K562 (cell line): Measurements from ENCODE around the gene ZBTB7A. TPM values are rescaled to one million over a fixed set of nuclear protein-coding genes. Genes with fewer than 3 reads are reported as not detected.

ENCODE experiments used
- ATAC-seq: fragments of 200-7000 bp; cut with Tn5 transposase; 3 replicates; pipeline ENCODE4 v1.9.1; 2020; ENCODE audit warnings: moderate library complexity
- BruUV-seq: library from RNA; stranded (reverse); fragments of 400-500 nt; replicated peaks from 2 replicates; lab custom pipeline; 2021; lab: Mats Ljungman, UMichigan
- CTCF ChIA-PET: fragments of 300-600 bp; formaldehyde crosslinking; extraction: SDS; loops from one replicate; lab custom pipeline; 2021; ENCODE audit warnings: low intra/inter-chr PET ratio; lab: Yijun Ruan, JAX
- POLR2A ChIA-PET: fragments of 300-600, 350-650 bp; sonication (Branson Sonifier 250); formaldehyde crosslinking; extraction: SDS; loops from one replicate; lab custom pipeline; 2021; ENCODE audit warnings: antibody characterized with exemption, inconsistent platforms; lab: Yijun Ruan, JAX
- DNase-seq, 4 experiments: peaks; one replicate each; pipeline versions ENCODE4 v3.0.0 to v3.0.0-alpha.2; 2011 to 2018; ENCODE audit warnings: low spot score in 3 of 4, mixed read lengths in 3 of 4; ENCODE audit errors: extremely low read depth in 1 of 4
- FAIRE-seq: peaks from 2 replicates; lab custom pipeline; 2011; peaks lifted over from hg19 to GRCh38; lab: Jason Lieb, UNC
- H2AFZ ChIP-seq: 2 replicates; pipeline ENCODE4 v1.6.0; 2011; ENCODE audit warnings: low read depth, low read length, control low read depth, inconsistent platforms
- H3K27ac ChIP-seq: fragments of 200-600 bp; 3 replicates; pipeline ENCODE4 v1.8.0; 2011; ENCODE audit warnings: low read depth, mild to moderate bottlenecking, control low read depth, inconsistent platforms, low read length, moderate library complexity, mixed read lengths; ENCODE audit errors: extremely low read depth
- H3K27me3 ChIP-seq, 2 experiments: fragments of 300-600 bp in 1 of 2; 2 replicates in 1 of 2; 3 replicates in 1 of 2; pipeline versions ENCODE4 v1.6.0 to v1.8.0; 2011; ENCODE audit warnings: inconsistent platforms in 2 of 2, low read length in 2 of 2, mild to moderate bottlenecking in 1 of 2, mixed read lengths in 1 of 2, moderate library complexity in 1 of 2; ENCODE audit not compliant: control insufficient read depth in 2 of 2, insufficient read depth in 2 of 2
- H3K36me3 ChIP-seq: fragments of 300-600 bp; 3 replicates; pipeline ENCODE4 v1.8.0; 2011; ENCODE audit warnings: mild to moderate bottlenecking, low read length, inconsistent platforms; ENCODE audit not compliant: control insufficient read depth, insufficient read depth
- H3K4me1 ChIP-seq, 2 experiments: fragments of 200-600 bp in 1 of 2; replicated peaks in 1 of 2; 2 replicates in 1 of 2; 3 replicates in 1 of 2; pipeline versions ENCODE4 v1.5.1 to v1.8.0; 2011; ENCODE audit warnings: inconsistent platforms in 2 of 2, low read length in 2 of 2, mild to moderate bottlenecking in 1 of 2, mixed read lengths in 1 of 2, moderate library complexity in 1 of 2; ENCODE audit not compliant: control insufficient read depth in 2 of 2, insufficient read depth in 2 of 2
- H3K4me2 ChIP-seq: 2 replicates; pipeline ENCODE4 v1.6.1; 2011; ENCODE audit warnings: low read length, control low read depth, inconsistent platforms, mixed read lengths; ENCODE audit not compliant: insufficient read depth
- H3K4me3 ChIP-seq: fragments of 200-600 bp; sonication (generic), shearing (Covaris generic); 2 replicates; pipeline ENCODE4 v1.5.1; 2016; ENCODE audit warnings: control low read depth, inconsistent platforms
- H3K79me2 ChIP-seq: fragments of 200-600 bp; 3 replicates; pipeline ENCODE4 v1.8.0; 2011; ENCODE audit warnings: low read length, inconsistent platforms; ENCODE audit not compliant: control insufficient read depth, insufficient read depth
- H3K9ac ChIP-seq, 2 experiments: 2 replicates each; pipeline versions ENCODE4 v1.6.0 to v1.6.1; 2011; ENCODE audit warnings: low read depth in 2 of 2, low read length in 2 of 2, control low read depth in 1 of 2, inconsistent platforms in 1 of 2, mild to moderate bottlenecking in 1 of 2, mixed read lengths in 1 of 2; ENCODE audit not compliant: insufficient read depth in 1 of 2
- H3K9me1 ChIP-seq: one replicate; pipeline ENCODE4 v1.6.0; 2011; ENCODE audit warnings: inconsistent platforms, mild to moderate bottlenecking, low read length, moderate library complexity; ENCODE audit not compliant: control insufficient read depth, insufficient read depth
- H3K9me3 ChIP-seq: replicated peaks from 2 replicates; pipeline ENCODE4 v1.5.1; 2011; ENCODE audit warnings: low read depth, low read length, inconsistent platforms; ENCODE audit not compliant: control insufficient read depth, insufficient read depth
- H4K20me1 ChIP-seq: replicated peaks from 2 replicates; pipeline ENCODE4 v1.6.1; 2011; ENCODE audit warnings: low read length, inconsistent platforms, mixed read lengths; ENCODE audit not compliant: control insufficient read depth, insufficient read depth
- GABPA ChIP-seq: fragments of 200-800 bp; sonication (Bioruptor generic); conservative IDR thresholded peaks from 2 replicates; pipeline ENCODE4 v1.6.1; 2016; ENCODE audit warnings: low read depth, missing genetic modification characterization, missing compliant biosample characterization
- POLR2AphosphoS2 ChIP-seq: IDR thresholded peaks from 2 replicates; pipeline ENCODE4 v1.6.1; 2012; ENCODE audit warnings: low read length, improper control_type of control experiment
- POLR2G ChIP-seq: fragments of 200-400 bp; formaldehyde crosslinking; IDR thresholded peaks from 2 replicates; pipeline ENCODE4 v1.6.1; 2017; ENCODE audit warnings: low read depth, mild to moderate bottlenecking, antibody characterized with exemption, low read length, moderate library complexity
- PPARD ChIP-seq: fragments of 250-450 bp; sonication (Bioruptor Pico); IDR thresholded peaks from 2 replicates; pipeline ENCODE4 v1.8.0; 2022; ENCODE audit warnings: inconsistent platforms, mild to moderate bottlenecking, moderate library complexity
- RBM22 ChIP-seq: fragments of 200-400 bp; formaldehyde crosslinking; IDR thresholded peaks from 2 replicates; pipeline ENCODE4 v1.6.1; 2018; ENCODE audit warnings: low read length, low read depth; ENCODE audit not compliant: poor library complexity, severe bottlenecking
- RFX1 ChIP-seq: fragments of 450-650 bp; IDR thresholded peaks from 2 replicates; pipeline ENCODE4 v1.6.1; 2016; ENCODE audit warnings: mild to moderate bottlenecking, moderate library complexity
- ZNF584 ChIP-seq: fragments of 200-800 bp; sonication (Bioruptor generic); IDR thresholded peaks from 2 replicates; pipeline ENCODE4 v1.6.1; 2016; ENCODE audit warnings: low read depth, mild to moderate bottlenecking, missing genetic modification characterization, missing compliant biosample characterization
- WGBS: fragments of 100-300 bp; shearing (Covaris generic); methylation state at CpG from one replicate; pipeline ENCODE4 v1.1.6; 2016; ENCODE audit warnings: low coverage, mixed read lengths; ENCODE audit not compliant: insufficient coverage; ENCODE audit errors: missing lambda C conversion rate; 5-methylcytosine and 5-hydroxymethylcytosine counted together
- in situ Hi-C: fragments of 300-500 bp; cut with MboI; formaldehyde crosslinking; loops from 4 replicates; pipeline ENCODE4 v1.15.0; 2018; ENCODE audit warnings: inconsistent platforms, mixed read lengths
- intact Hi-C: fragments of 100-400 bp; cut with micrococcal nuclease; formaldehyde crosslinking; loops from 2 replicates; pipeline ENCODE4 v1.14.2; 2022
- polyA plus RNA-seq, 8 experiments: library from polyadenylated mRNA; depleted of rRNA in 4 of 8; stranded (reverse) in 5 of 8; unstranded in 3 of 8; fragments of >200 nt; fragmentation: Nextera tagmentation in 2 of 8; fragmentation: Illumina TruSeq in 1 of 8; extraction: Ambion mirVana in 2 of 8; extraction: Trizol in 1 of 8; gene quantifications; 2 replicates each; pipeline versions ENCODE4 v1.2.1 to v1.2.3, GENCODE V29; 2011 to 2014; ENCODE audit warnings: inconsistent platforms in 1 of 8, missing spikeins in 1 of 8
- total RNA-seq, 7 experiments: library from RNA; depleted of rRNA in 6 of 7; stranded (reverse); fragments of >200 nt in 6 of 7; fragmentation: Illumina TruSeq in 2 of 7; extraction: Trizol in 2 of 7; gene quantifications; 2 replicates each; pipeline versions ENCODE4 v1.2.1 to v1.2.3, GENCODE V29; 2011 to 2021; ENCODE audit warnings: low replicate concordance in 1 of 7
- TF ChIP-seq, protein P1 (sequence below), 2 experiments: fragments of 450-650 bp in 1 of 2; sonication (generic) in 1 of 2; formaldehyde crosslinking in 1 of 2; IDR thresholded peaks; 2 replicates each; pipeline versions ENCODE4 v1.7.1 to v1.9.0; 2016 to 2022; ENCODE audit warnings: inconsistent platforms in 1 of 2, mild to moderate bottlenecking in 1 of 2, missing genetic modification reagents in 1 of 2

Gene ZBTB7A
- total and polyA plus RNA-seq, 9 of the 15 experiments (the other 6 are each of a cell fraction or from before 2014, with no cell fraction given): 0.11 to 34.0 (median 4.6) TPM

DNA sequence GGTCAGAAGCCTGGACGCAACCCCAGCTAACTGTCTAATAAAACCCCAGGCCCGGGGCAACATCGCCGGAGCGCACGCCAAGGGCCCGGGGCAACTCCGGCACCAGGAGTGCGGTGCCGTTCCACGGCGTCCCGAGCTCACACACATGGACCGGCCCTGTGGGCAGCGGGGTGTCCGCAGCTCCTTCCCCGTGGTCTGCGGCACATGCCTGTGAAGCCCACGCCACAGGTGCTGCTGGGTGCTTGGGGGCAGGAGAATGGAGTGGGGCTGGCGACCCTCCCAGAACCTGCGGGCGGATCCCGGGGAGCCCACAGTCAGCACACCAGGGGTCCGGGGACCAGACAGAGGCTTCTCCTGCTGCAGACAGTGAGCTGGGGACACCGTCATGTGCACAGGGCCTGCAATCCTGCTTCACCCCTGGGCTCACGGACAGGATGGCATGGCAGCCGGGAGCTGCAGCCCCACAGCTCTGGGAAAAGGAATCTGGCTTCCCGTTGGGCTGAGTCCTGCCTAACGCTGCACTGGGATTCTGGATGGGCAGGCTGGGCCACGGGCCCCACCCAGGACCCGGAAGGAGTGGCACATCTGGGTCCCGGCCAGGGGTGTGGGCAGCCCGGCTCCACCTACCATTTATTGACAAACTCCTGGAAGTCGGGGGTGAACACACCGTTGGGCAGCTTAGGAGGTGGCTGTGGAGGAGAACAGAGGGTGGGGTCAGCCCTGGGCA is 28.2 kb upstream of the ZBTB7A start:
- no peak overlapping the region for H3K4me2 ChIP-seq
- POLR2A ChIA-PET: interaction anchor here (0.7 kb wide), 1 partner anchor 11 kb away, joined by 3 read pairs; no protein-coding TSS in a partner anchor
- 92% methylated on average over 30 of the region's 35 CpGs for WGBS
- TF ChIP-seq RBM22 (peak; percentile 44), RFX1 (no peak), POLR2G (peak; percentile 47), ZNF584 (CRISPR knock-in tag) (no peak), GABPA (tag) (no peak), PPARD (CRISPR knock-in tag) (no peak), POLR2AphosphoS2 (no peak)
- TF ChIP-seq, protein P1, sequence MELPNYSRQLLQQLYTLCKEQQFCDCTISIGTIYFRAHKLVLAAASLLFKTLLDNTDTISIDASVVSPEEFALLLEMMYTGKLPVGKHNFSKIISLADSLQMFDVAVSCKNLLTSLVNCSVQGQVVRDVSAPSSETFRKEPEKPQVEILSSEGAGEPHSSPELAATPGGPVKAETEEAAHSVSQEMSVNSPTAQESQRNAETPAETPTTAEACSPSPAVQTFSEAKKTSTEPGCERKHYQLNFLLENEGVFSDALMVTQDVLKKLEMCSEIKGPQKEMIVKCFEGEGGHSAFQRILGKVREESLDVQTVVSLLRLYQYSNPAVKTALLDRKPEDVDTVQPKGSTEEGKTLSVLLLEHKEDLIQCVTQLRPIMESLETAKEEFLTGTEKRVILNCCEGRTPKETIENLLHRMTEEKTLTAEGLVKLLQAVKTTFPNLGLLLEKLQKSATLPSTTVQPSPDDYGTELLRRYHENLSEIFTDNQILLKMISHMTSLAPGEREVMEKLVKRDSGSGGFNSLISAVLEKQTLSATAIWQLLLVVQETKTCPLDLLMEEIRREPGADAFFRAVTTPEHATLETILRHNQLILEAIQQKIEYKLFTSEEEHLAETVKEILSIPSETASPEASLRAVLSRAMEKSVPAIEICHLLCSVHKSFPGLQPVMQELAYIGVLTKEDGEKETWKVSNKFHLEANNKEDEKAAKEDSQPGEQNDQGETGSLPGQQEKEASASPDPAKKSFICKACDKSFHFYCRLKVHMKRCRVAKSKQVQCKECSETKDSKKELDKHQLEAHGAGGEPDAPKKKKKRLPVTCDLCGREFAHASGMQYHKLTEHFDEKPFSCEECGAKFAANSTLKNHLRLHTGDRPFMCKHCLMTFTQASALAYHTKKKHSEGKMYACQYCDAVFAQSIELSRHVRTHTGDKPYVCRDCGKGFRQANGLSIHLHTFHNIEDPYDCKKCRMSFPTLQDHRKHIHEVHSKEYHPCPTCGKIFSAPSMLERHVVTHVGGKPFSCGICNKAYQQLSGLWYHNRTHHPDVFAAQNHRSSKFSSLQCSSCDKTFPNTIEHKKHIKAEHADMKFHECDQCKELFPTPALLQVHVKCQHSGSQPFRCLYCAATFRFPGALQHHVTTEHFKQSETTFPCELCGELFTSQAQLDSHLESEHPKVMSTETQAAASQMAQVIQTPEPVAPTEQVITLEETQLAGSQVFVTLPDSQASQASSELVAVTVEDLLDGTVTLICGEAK (IDR thresholded peaks at IDR 0.05): no peak
- TF ChIP-seq, protein P1 (CRISPR knock-in tag; IDR thresholded peaks at IDR 0.05): no peak
- TF ChIP-seq, all 486 proteins: peak for 2
- no peak for ATAC-seq
- no peak overlapping the region for H3K4me3 ChIP-seq
- no peaks in the 10 kb centered on the region for H3K27me3 ChIP-seq
- intact Hi-C loops (no loop called here), in situ Hi-C loops (no loop called here)
- no peak for FAIRE-seq
- no peak for DNase-seq
- no peaks in the 10 kb centered on the region for H3K9me1 ChIP-seq
- peaks cover 0 to 31% of the 10 kb centered on the region in 2 experiments; a peak in 2 of 5 replicates for H3K4me1 ChIP-seq
- H4K20me1 ChIP-seq: no peaks in the 10 kb centered on the region
- no peaks in the 10 kb centered on the region for H3K9me3 ChIP-seq
- H3K36me3 ChIP-seq: peaks cover 69% of the 10 kb centered on the region; the same call in 2 of the 3 replicates
- H3K9ac ChIP-seq: no peak overlapping the region; a peak in 1 of 4 replicates
- no peaks in the 10 kb centered on the region for H3K79me2 ChIP-seq
- H2AFZ ChIP-seq: no peak overlapping the region
- CTCF ChIA-PET: no interaction called here
- H3K27ac ChIP-seq: no peak overlapping the region
- BruUV-seq: no TSS peak
